Measurements from ENCODE around the gene HERPUD2. TPM values are rescaled to one million over a fixed set of nuclear protein-coding genes. Genes with fewer than 3 reads are reported as not detected.

HERPUD2 gene
- total RNA-seq, 2 donors from 2014 or later: 24.2 to 30.1 TPM

DNA sequence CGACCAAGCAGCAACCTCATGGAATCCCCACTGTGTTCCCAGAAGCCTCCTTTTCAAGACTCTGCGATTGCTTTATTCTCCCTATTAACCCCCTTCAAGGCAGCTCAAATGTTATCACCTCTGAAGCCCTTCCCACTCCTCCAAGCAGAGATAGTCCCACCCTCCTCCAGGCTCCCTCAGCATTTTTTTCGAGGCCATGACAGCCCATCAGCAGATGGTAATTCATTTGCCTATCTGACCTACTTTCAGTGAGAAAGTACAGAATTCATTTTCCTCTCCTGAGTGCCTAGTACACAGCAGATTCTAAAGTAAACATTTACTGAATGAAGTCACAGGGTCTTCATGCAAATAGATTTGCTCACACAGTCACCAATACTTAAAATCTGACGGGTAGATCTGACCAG lies 47.8 kb downstream of the HERPUD2 start:
- no peaks in the 10 kb centered on the region for H3K36me3 ChIP-seq (ENCODE audit: control insufficient read depth, insufficient read depth, low read length)
- no peak overlapping the region for H3K27ac ChIP-seq (ENCODE audit: low read depth, low read length)
- H3K9ac ChIP-seq (ENCODE audit: extremely low read depth, low read length, poor library complexity, severe bottlenecking): no peak overlapping the region
- no peaks in the 10 kb centered on the region for H3K27me3 ChIP-seq (ENCODE audit: control insufficient read depth, insufficient read depth, low read length, poor library complexity, severe bottlenecking)
- Mint-ChIP-seq H3K27me3 (ENCODE audit: insufficient read depth) (peaks cover 2% of the 10 kb centered on the region), H3K36me3 (ENCODE audit: low read depth) (peaks cover 21% of the 10 kb centered on the region), H3K4me3 (peak overlapping the region; percentile 15), H3K4me1 (peaks cover 43% of the 10 kb centered on the region), H3K9me3 (peaks cover 2% of the 10 kb centered on the region), H3K27ac (peak overlapping the region; percentile 23)
- WGBS, 2 experiments (ENCODE audit: insufficient coverage in 1 of 2, insufficient read length in 1 of 2): 8 to 22% methylated on average over 2 to 4 of the region's 4 CpGs
- H3K9me3 ChIP-seq (ENCODE audit: control insufficient read depth, low read length): peaks cover 3% of the 10 kb centered on the region
- peaks cover 18% of the 10 kb centered on the region for H3K4me1 ChIP-seq (ENCODE audit: control insufficient read depth, insufficient read depth, low read length)
- TF ChIP-seq, protein P1, sequence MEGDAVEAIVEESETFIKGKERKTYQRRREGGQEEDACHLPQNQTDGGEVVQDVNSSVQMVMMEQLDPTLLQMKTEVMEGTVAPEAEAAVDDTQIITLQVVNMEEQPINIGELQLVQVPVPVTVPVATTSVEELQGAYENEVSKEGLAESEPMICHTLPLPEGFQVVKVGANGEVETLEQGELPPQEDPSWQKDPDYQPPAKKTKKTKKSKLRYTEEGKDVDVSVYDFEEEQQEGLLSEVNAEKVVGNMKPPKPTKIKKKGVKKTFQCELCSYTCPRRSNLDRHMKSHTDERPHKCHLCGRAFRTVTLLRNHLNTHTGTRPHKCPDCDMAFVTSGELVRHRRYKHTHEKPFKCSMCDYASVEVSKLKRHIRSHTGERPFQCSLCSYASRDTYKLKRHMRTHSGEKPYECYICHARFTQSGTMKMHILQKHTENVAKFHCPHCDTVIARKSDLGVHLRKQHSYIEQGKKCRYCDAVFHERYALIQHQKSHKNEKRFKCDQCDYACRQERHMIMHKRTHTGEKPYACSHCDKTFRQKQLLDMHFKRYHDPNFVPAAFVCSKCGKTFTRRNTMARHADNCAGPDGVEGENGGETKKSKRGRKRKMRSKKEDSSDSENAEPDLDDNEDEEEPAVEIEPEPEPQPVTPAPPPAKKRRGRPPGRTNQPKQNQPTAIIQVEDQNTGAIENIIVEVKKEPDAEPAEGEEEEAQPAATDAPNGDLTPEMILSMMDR (conservative IDR thresholded peaks at IDR 0.05): no peak
- peak overlapping the region; percentile 36 for H3K4me3 ChIP-seq (ENCODE audit: low read length)
- DNase-seq: peak; percentile 86

DNA sequence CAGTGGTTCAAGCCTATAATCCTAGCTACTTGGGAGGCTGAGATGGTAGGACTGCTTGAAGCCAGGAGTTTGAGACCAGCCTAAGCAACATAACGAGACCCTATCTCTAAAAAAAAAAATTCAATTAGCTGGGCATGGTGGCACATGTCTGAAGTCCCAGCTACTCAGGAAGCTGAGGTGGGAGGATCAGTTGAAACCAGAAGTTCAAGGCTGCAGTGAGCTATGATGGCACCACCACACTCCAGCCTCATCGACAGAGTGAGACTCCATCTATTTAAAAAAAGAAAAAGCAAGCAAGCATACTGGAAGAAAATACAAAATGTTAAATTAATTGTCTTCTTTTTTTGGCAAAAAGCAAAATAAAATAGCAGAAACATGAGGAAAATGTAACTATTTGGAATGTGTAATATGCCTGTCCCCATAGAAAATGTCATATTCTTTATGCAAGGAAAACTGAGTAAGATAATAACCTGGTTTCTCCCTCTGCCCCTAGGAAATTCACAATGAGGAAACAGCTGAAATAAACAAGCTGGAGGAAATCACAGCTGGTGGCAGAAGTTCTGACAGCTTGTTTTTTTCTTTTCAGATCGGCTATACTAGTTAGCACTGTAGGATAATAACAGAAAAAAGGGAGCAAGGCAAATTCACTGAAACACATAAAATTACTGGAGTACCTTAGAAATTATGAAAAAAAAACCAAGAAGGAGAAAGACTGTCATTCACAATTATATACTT lies 48.5 kb downstream of the HERPUD2 start:
- Histone ChIP-seq H3K36me3 (ENCODE audit: control insufficient read depth, insufficient read depth, low read length) (no peaks in the 10 kb centered on the region), H3K9ac (ENCODE audit: extremely low read depth, low read length, poor library complexity, severe bottlenecking) (no peak overlapping the region), H3K4me3 (ENCODE audit: low read length) (peak overlapping the region; percentile 36), H3K9me3 (ENCODE audit: control insufficient read depth, low read length) (no peaks in the 10 kb centered on the region), H3K27me3 (ENCODE audit: control insufficient read depth, insufficient read depth, low read length, poor library complexity, severe bottlenecking) (no peaks in the 10 kb centered on the region), H3K27ac (ENCODE audit: low read depth, low read length) (peak overlapping the region; percentile 20), H3K4me1 (ENCODE audit: control insufficient read depth, insufficient read depth, low read length) (peaks cover 18% of the 10 kb centered on the region)
- Mint-ChIP-seq H3K4me1 (peaks cover 38% of the 10 kb centered on the region), H3K36me3 (ENCODE audit: low read depth) (peaks cover 19% of the 10 kb centered on the region), H3K9me3 (no peaks in the 10 kb centered on the region), H3K27ac (peak overlapping the region; percentile 0), H3K4me3 (peak overlapping the region; percentile 15), H3K27me3 (ENCODE audit: insufficient read depth) (peaks cover 2% of the 10 kb centered on the region)
- TF ChIP-seq, protein P1 (conservative IDR thresholded peaks at IDR 0.05): no peak
- DNase-seq: no peak
- WGBS, 2 experiments (ENCODE audit: insufficient coverage in 1 of 2, insufficient read length in 1 of 2): 56 to 83% methylated on average over 1 to 3 of the region's 3 CpGs

DNA sequence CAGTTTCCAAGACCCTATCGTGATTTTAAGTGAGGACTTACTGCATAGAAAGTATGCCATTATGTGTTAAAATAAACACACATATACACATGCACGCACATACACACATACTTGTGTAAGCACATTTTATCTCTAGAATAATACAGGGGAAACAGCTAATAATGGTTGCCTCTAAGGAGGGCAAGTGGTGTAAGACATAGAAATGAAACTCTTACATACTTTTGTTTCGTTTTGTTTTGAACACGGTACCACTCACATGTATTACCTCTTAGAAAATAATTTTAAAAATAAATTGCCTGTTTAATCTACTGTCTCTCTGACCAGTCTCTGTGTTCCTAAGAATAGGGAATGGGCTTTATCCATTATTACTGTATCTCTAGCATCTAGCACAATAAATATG lies 49.2 kb downstream of the HERPUD2 start:
- no peaks in the 10 kb centered on the region for H3K27me3 Mint-ChIP-seq (ENCODE audit: insufficient read depth)
- DNase-seq: no peak
- no peak overlapping the region for H3K27ac Mint-ChIP-seq
- Histone ChIP-seq H3K9ac (ENCODE audit: extremely low read depth, low read length, poor library complexity, severe bottlenecking) (no peak overlapping the region), H3K36me3 (ENCODE audit: control insufficient read depth, insufficient read depth, low read length) (no peaks in the 10 kb centered on the region), H3K4me3 (ENCODE audit: low read length) (no peak overlapping the region), H3K9me3 (ENCODE audit: control insufficient read depth, low read length) (no peaks in the 10 kb centered on the region), H3K4me1 (ENCODE audit: control insufficient read depth, insufficient read depth, low read length) (peaks cover 18% of the 10 kb centered on the region), H3K27me3 (ENCODE audit: control insufficient read depth, insufficient read depth, low read length, poor library complexity, severe bottlenecking) (no peaks in the 10 kb centered on the region), H3K27ac (ENCODE audit: low read depth, low read length) (no peak overlapping the region)
- TF ChIP-seq, protein P1 (conservative IDR thresholded peaks at IDR 0.05): no peak
- peaks cover 14% of the 10 kb centered on the region for H3K36me3 Mint-ChIP-seq (ENCODE audit: low read depth)
- WGBS, 2 experiments (ENCODE audit: insufficient coverage in 1 of 2, insufficient read length in 1 of 2): 92 to 98% methylated on average over 2 to 4 of the region's 4 CpGs
- no peak overlapping the region for H3K4me3 Mint-ChIP-seq
- no peaks in the 10 kb centered on the region for H3K9me3 Mint-ChIP-seq
- H3K4me1 Mint-ChIP-seq: peaks cover 35% of the 10 kb centered on the region
